GM08714 (cell line): ENCODE results near the gene PRR5.

Source experiments
- H3K4me3 ChIP-seq: fragments of 200-500 bp; sonication (Bioruptor generic); 2 replicates; pipeline ENCODE4 v1.5.1; 2014; ENCODE audit warnings: mild to moderate bottlenecking, low read length, inconsistent platforms
- ZNF274 ChIP-seq: IDR thresholded peaks from 2 replicates; pipeline ENCODE4 v1.6.1; 2012; ENCODE audit warnings: mild to moderate bottlenecking, low read depth, low read length

PRR5 gene

GRCh38 chr22:44710474-44711240 lies 8.7 kb downstream of the PRR5 start:
- no peak for TF ChIP-seq ZNF274
- H3K4me3 ChIP-seq = no peak overlapping the region

GRCh38 chr22:44711241-44711560 lies 9.2 kb downstream of the PRR5 start:
- H3K4me3 ChIP-seq = no peak overlapping the region
- no peak for TF ChIP-seq ZNF274

GRCh38 chr22:44711690-44712555 lies 9.9 kb downstream of the PRR5 start:
- no peak overlapping the region for H3K4me3 ChIP-seq
- no peak for TF ChIP-seq ZNF274

- no peak overlapping the region for H3K4me3 ChIP-seq
- TF ChIP-seq ZNF274 = no peak
Measured at GRCh38 chr22:44712962-44713361, 11.0 kb downstream of the PRR5 start.

GRCh38 chr22:44714703-44715350 lies 12.8 kb downstream of the PRR5 start:
- no peak for TF ChIP-seq ZNF274
- H3K4me3 ChIP-seq = no peak overlapping the region

GRCh38 chr22:44718418-44718817 lies 16.4 kb downstream of the PRR5 start:
- no peak for TF ChIP-seq ZNF274
- no peak overlapping the region for H3K4me3 ChIP-seq

GRCh38 chr22:44719586-44720368 lies 17.8 kb downstream of the PRR5 start:
- no peak overlapping the region for H3K4me3 ChIP-seq
- no peak for TF ChIP-seq ZNF274

- no peak overlapping the region for H3K4me3 ChIP-seq
- TF ChIP-seq ZNF274 = no peak
Measured at GRCh38 chr22:44721213-44721612, 19.2 kb downstream of the PRR5 start.

- TF ChIP-seq ZNF274 = no peak
Measured at GRCh38 chr22:44722611-44723010, 20.6 kb downstream of the PRR5 start.

GRCh38 chr22:44723801-44724200 lies 21.8 kb downstream of the PRR5 start:
- no peak overlapping the region for H3K4me3 ChIP-seq
- no peak for TF ChIP-seq ZNF274

More at GRCh38 chr22:44722611-44723010, 20.6 kb downstream of the PRR5 start:
- no peak overlapping the region for H3K4me3 ChIP-seq

- no peak for TF ChIP-seq ZNF274
- no peak overlapping the region for H3K4me3 ChIP-seq
Measured at GRCh38 chr22:44724416-44724815, 22.4 kb downstream of the PRR5 start.

GRCh38 chr22:44724859-44725258 lies 22.9 kb downstream of the PRR5 start:
- H3K4me3 ChIP-seq = no peak overlapping the region
- TF ChIP-seq ZNF274 = no peak

GRCh38 chr22:44726439-44726838 lies 24.4 kb downstream of the PRR5 start:
- TF ChIP-seq ZNF274 = no peak

GRCh38 chr22:44727148-44727547 lies 25.1 kb downstream of the PRR5 start:
- H3K4me3 ChIP-seq = no peak overlapping the region
- no peak for TF ChIP-seq ZNF274

More at GRCh38 chr22:44726439-44726838, 24.4 kb downstream of the PRR5 start:
- no peak overlapping the region for H3K4me3 ChIP-seq
